ENCODE results near the gene GANC.

GRCh38 chr15:42363942-42364341, 90.9 kb downstream of the GANC start:
- TF ChIP-seq CTCF (conservative IDR thresholded peaks at IDR 0.05 in 1 of 2, IDR thresholded peaks at IDR 0.05 in 1 of 2; ENCODE audit: low read depth in 1 of 2, low read length in 2 of 2): no peak
- no peak for TF ChIP-seq EZH2 (IDR thresholded peaks at IDR 0.05; ENCODE audit: low read length, missing control alignments)
